Tibial nerve (tissue), 4 donors: ENCODE results near the gene PLCXD3. TPM values are rescaled to one million over a fixed set of nuclear protein-coding genes. Genes with fewer than 3 reads are reported as not detected.

Experiments used
- DNase-seq, 2 donors: peaks; one replicate each; pipeline ENCODE4 v3.0.0-alpha.2; 2019; ENCODE audit warnings: low spot score in 2 of 2
- H3K27ac ChIP-seq, 4 donors: fragments of 200-600 bp; sonication (generic) in 3 of 4; one replicate each; pipeline ENCODE4 v1.5.1; 2017 to 2019; ENCODE audit warnings: mild to moderate bottlenecking in 1 of 4
- H3K27me3 ChIP-seq, 2 donors: fragments of 200-600 bp; sonication (generic) in 1 of 2; one replicate each; pipeline versions ENCODE4 v1.5.1 to v1.6.0; 2017 to 2019
- H3K36me3 ChIP-seq, 3 donors: fragments of 200-600 bp; sonication (generic); one replicate each; pipeline ENCODE4 v1.5.1; 2018 to 2019
- H3K4me1 ChIP-seq, 4 donors: fragments of 200-600 bp; sonication (generic) in 3 of 4; one replicate each; pipeline ENCODE4 v1.5.1; 2017 to 2019
- H3K4me3 ChIP-seq, 4 donors: fragments of 200-600 bp; sonication (generic) in 3 of 4; one replicate each; pipeline ENCODE4 v1.5.1; 2017 to 2019; ENCODE audit warnings: mild to moderate bottlenecking in 1 of 4, moderate library complexity in 1 of 4
- H3K9me3 ChIP-seq, 4 donors: fragments of 200-600 bp; sonication (generic) in 3 of 4; one replicate each; pipeline ENCODE4 v1.5.1; 2017 to 2019
- CTCF ChIP-seq, 5 experiments: fragments of 200-600 bp in 3 of 5; fragments of 450-650 bp in 2 of 5; sonication (generic) in 3 of 5; IDR thresholded peaks; one replicate each; pipeline ENCODE4 v1.5.1; 2016 to 2019; ENCODE audit warnings: antibody characterized with exemption in 5 of 5, mild to moderate bottlenecking in 3 of 5, moderate library complexity in 2 of 5
- EP300 ChIP-seq, 2 donors: sonication (generic); formaldehyde crosslinking; IDR thresholded peaks; one replicate each; pipeline ENCODE4 v1.6.1; 2017; ENCODE audit warnings: antibody characterized with exemption in 2 of 2, mild to moderate bottlenecking in 1 of 2
- POLR2A ChIP-seq, 2 donors: fragments of 450-650 bp; IDR thresholded peaks; one replicate each; pipeline ENCODE4 v1.6.1; 2017; ENCODE audit warnings: antibody characterized with exemption in 2 of 2, mild to moderate bottlenecking in 2 of 2, moderate library complexity in 2 of 2
- WGBS, 2 donors: methylation state at CpG; one replicate each; pipeline ENCODE4 v1.1.5; 2018; 5-methylcytosine and 5-hydroxymethylcytosine counted together
- total RNA-seq, 4 donors: library from RNA; depleted of rRNA; stranded (reverse); fragments of >200 nt; gene quantifications; one replicate each; pipeline ENCODE4 v1.1.0, GENCODE V29; 2016

Gene PLCXD3
- total RNA-seq, 4 donors from 2014 or later, result 2.1 to 7.9 (median 7.0) TPM

DNA sequence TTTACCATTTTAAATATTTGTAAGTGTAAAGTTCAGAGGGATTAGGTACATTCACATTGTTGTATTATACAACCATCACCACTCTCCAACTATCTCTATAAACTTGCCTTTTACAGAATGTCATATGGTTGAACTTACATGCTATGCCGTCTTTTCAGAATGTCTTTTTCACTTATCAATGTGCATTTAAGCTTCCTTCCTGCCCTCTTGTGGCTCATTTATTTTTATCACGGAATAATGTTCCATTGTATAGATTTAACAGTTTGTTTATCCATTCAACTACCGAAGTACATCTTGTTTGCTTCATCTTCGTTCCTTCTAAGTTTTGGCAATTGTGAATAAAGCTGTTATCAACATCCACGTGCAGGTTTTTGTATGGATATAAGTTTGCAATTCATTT lies 163.8 kb downstream of the PLCXD3 start:
- no peak for DNase-seq
- H3K27me3 ChIP-seq, result no peaks in the 10 kb centered on the region
- peaks cover 0 to 32% (median 0%) of the 10 kb centered on the region in 4 donors for H3K4me1 ChIP-seq
- no peaks in the 10 kb centered on the region for H3K9me3 ChIP-seq
- TF ChIP-seq POLR2A (IDR thresholded peaks at IDR 0.05) (no peak), EP300 (IDR thresholded peaks at IDR 0.05) (no peak), CTCF (IDR thresholded peaks at IDR 0.05) (no peak)
- WGBS, 2 donors, result 13 to 20% methylated on average over 5 of the region's 5 CpGs
- H3K4me3 ChIP-seq, result no peak overlapping the region
- no peak overlapping the region for H3K27ac ChIP-seq
- no peaks in the 10 kb centered on the region for H3K36me3 ChIP-seq

DNA sequence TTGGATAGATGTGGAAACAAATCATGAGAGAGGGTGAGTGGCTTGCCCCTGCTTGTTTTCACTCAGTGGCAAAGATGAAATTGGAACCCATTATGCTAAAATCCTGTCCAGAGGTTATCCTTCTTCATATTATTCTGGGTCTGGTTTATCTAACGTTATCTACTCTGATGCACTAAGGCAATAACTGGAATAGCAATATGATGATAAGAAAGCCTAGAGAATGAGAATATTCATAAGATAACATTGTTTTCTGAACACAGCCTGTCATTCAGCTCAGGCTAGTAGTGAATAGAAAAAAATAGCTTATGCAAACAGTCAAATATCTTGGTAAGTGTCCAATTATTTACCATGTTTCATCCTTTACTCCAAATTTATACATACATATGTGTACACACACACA lies 165.1 kb downstream of the PLCXD3 start:
- no peak for DNase-seq
- H3K4me1 ChIP-seq, result peaks cover 0 to 30% (median 0%) of the 10 kb centered on the region in 4 donors
- TF ChIP-seq CTCF (IDR thresholded peaks at IDR 0.05), result no peak
- no peak for TF ChIP-seq EP300 (IDR thresholded peaks at IDR 0.05)
- TF ChIP-seq POLR2A (IDR thresholded peaks at IDR 0.05), result no peak
- no peak overlapping the region for H3K4me3 ChIP-seq
- no peaks in the 10 kb centered on the region for H3K27me3 ChIP-seq
- no peak overlapping the region for H3K27ac ChIP-seq
- H3K36me3 ChIP-seq, result no peaks in the 10 kb centered on the region
- H3K9me3 ChIP-seq, result no peaks in the 10 kb centered on the region
- WGBS, 2 donors, result 30 to 33% methylated on average over 1 of the region's 1 CpG

DNA sequence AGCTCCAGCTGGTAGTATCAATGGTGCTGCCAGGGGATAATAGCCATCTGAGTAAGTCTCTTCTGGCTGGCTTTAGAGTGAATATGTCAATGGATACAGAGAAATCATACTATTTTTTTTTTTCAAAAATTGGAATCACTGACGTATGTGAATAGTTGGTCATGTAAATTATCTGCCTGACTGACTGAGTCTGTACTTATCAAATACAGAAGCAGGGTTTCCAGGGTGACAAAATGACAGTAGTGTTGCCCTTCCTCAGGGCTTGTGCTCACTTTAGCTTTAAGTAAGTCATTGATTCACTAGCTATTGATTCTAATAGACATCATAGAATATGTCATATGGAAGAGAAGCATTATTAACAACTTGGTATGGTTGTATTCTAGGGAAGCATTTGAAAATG lies 171.1 kb downstream of the PLCXD3 start:
- no peak for DNase-seq
- 74 to 84% methylated on average over 1 of the region's 1 CpG for WGBS, 2 donors
- Histone ChIP-seq H3K4me1 (peaks cover 0 to 38% (median 8%) of the 10 kb centered on the region in 4 donors), H3K27me3 (no peaks in the 10 kb centered on the region), H3K27ac (no peak overlapping the region), H3K4me3 (no peak overlapping the region), H3K9me3 (no peaks in the 10 kb centered on the region), H3K36me3 (no peaks in the 10 kb centered on the region)
- no peak for TF ChIP-seq EP300 (IDR thresholded peaks at IDR 0.05)
- TF ChIP-seq CTCF (IDR thresholded peaks at IDR 0.05), result no peak
- no peak for TF ChIP-seq POLR2A (IDR thresholded peaks at IDR 0.05)

- Histone ChIP-seq H3K27ac (no peak overlapping the region), H3K9me3 (no peaks in the 10 kb centered on the region), H3K36me3 (no peaks in the 10 kb centered on the region), H3K4me1 (peaks cover 0 to 40% (median 8%) of the 10 kb centered on the region in 4 donors), H3K4me3 (no peak overlapping the region), H3K27me3 (no peaks in the 10 kb centered on the region)
- no peak for TF ChIP-seq EP300 (IDR thresholded peaks at IDR 0.05)
- no peak for DNase-seq
- WGBS, 2 donors, result 39 to 58% methylated on average over 2 of the region's 2 CpGs
Observed at GRCh38 chr5:41338136-41338675, 172.2 kb downstream of the PLCXD3 start.

- TF ChIP-seq POLR2A (IDR thresholded peaks at IDR 0.05), result no peak
- no peak for TF ChIP-seq CTCF (IDR thresholded peaks at IDR 0.05)
- TF ChIP-seq EP300 (IDR thresholded peaks at IDR 0.05), result no peak
Observed at GRCh38 chr5:41337724-41338123, 172.7 kb downstream of the PLCXD3 start.

DNA sequence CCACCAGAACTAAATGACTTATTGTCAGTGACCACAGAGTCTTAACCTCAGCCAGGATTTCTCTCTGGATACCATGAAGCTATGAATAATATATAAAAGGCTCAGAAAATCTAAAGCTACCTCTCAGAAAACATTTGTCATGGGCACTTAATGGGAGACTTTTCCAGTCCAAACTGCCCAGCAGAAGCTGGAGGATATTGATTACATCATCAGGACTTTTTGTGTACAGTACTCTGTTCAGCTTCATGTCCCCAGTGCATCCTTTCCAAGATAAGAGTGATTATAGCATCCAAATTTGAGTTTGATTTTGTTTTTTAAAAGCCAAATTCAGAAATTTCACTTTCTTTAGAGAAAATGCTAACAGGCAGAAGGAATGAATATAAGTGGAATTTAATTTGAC lies 173.2 kb downstream of the PLCXD3 start:
- Histone ChIP-seq H3K4me1 (peaks cover 0 to 40% (median 8%) of the 10 kb centered on the region in 4 donors), H3K27me3 (no peaks in the 10 kb centered on the region)

More at GRCh38 chr5:41337724-41338123, 172.7 kb downstream of the PLCXD3 start:
- Histone ChIP-seq H3K4me1 (peaks cover 0 to 40% (median 8%) of the 10 kb centered on the region in 4 donors), H3K27me3 (no peaks in the 10 kb centered on the region), H3K9me3 (no peaks in the 10 kb centered on the region), H3K27ac (no peak overlapping the region), H3K36me3 (no peaks in the 10 kb centered on the region), H3K4me3 (no peak overlapping the region)
- DNase-seq, result no peak

More for the DNA sequence above, 173.2 kb downstream of the PLCXD3 start:
- TF ChIP-seq POLR2A (IDR thresholded peaks at IDR 0.05) (no peak), CTCF (IDR thresholded peaks at IDR 0.05) (no peak), EP300 (IDR thresholded peaks at IDR 0.05) (no peak)
- H3K9me3 ChIP-seq, result no peaks in the 10 kb centered on the region
- no peak for DNase-seq
- H3K27ac ChIP-seq, result no peak overlapping the region
- no peaks in the 10 kb centered on the region for H3K36me3 ChIP-seq
- no peak overlapping the region for H3K4me3 ChIP-seq
